ENCODE measurements around the gene CIAPIN1. TPM values are rescaled to one million over a fixed set of nuclear protein-coding genes. Genes with fewer than 3 reads are reported as not detected.

CIAPIN1 gene
- total and polyA plus RNA-seq, 2 of the 8 experiments (the other 6 are each of a cell fraction or from before 2014, with no cell fraction given), result 76.8 to 83.6 TPM

DNA sequence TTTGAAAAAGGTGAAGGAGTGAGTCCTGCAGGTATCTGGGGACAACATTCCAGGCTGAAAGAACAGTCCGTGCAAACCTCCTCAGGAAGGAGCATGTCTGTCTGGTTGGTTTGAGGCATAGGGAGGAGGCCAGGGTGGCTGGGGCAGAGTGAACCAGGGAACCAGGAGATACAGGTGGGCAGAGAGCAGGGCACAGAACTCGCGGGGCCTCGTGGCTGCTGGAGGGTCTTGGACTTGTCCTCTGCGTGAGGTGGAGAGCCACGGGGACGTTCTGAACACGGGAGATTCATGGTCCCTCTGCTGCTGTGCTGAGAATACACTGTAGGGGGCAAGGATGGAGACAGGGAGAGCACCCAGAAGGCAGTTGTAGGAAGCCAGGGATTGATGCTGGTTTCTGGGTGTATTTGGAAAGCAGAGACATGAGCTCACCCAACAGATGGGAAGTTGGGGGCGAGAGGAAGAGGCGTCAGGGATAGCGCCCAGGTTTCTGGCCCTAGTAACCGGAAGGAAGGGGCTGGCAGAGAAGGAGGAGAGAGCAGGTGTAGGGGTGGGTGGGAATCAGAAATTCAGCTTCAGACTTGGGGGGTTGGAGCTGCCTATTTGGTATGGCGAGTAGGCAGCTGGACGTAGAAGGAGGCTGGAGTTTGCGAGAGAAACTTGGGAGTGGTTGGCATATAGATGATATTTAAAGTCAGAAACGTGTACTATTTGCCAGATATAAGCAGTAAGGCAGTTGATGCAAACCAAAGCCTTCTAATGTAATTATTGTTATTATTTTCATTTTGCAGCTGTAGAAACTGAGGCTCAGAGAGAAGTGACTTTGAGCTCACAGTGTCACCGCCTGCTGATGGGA is 43.0 kb downstream of the CIAPIN1 start, which contains the start of gene CCL17:
TSS of gene CCL17 (plus strand) at position 803 of the 853 bp plus-strand sequence. CDS start 9,166 bp downstream, outside the sequence.
- no peaks in the 10 kb centered on the region for H3K79me1 ChIP-seq (ENCODE audit: low read depth, low read length)
- no peak within 1 kb of the TSS for H2AK5ac ChIP-seq (ENCODE audit: low read depth, low read length)
- H3K4me1 ChIP-seq (replicated peaks in 1 of 4; ENCODE audit: control insufficient read depth in 3 of 4, insufficient read depth in 4 of 4, low read length in 3 of 4), result no peaks in the 10 kb centered on the region
- no peak within 1 kb of the TSS for H2BK20ac ChIP-seq (ENCODE audit: low read length)
- H4K8ac ChIP-seq (ENCODE audit: extremely low read depth, insufficient read depth, low read length), result no peak within 1 kb of the TSS
- no peak for TF ChIP-seq SP1 (IDR thresholded peaks at IDR 0.05; ENCODE audit: low read depth, low read length)
- TF ChIP-seq RBBP5 (IDR thresholded peaks at IDR 0.05; ENCODE audit: borderline replicate concordance, low read depth, low read length), result no peak
- H2BK120ac ChIP-seq (replicated peaks; ENCODE audit: low read depth, low read length), result no peak within 1 kb of the TSS
- no peak for DNase-seq (ENCODE audit: low read depth in 1 of 2, low spot score in 2 of 2)
- no peaks in the 10 kb centered on the region for H3K27me3 ChIP-seq (replicated peaks in 1 of 4; ENCODE audit: control insufficient read depth in 3 of 4, extremely low read depth in 1 of 4, insufficient read depth in 3 of 4, low read length in 3 of 4)
- 89% methylated on average over 17 of the region's 17 CpGs; no CpG with 5 or more reads in 1 of the 2 experiments for WGBS, 2 experiments (ENCODE audit: extremely low coverage in 1 of 2, insufficient coverage in 1 of 2, insufficient read length in 1 of 2, insufficient replicate concordance in 2 of 2, low coverage in 1 of 2, low lambda C conversion rate in 2 of 2, missing lambda C conversion rate in 1 of 2)
- H2BK15ac ChIP-seq (ENCODE audit: low read length), result no peak within 1 kb of the TSS
- CTCF ChIA-PET (ENCODE audit: partially characterized antibody), result interaction anchor here (0.6 to 4.3 kb wide), 10 partner anchors 9 to 328 kb away, joined by 3 to 39 read pairs (median 3); partner anchors contain the start of gene ARL2BP
- H2BK12ac ChIP-seq (ENCODE audit: low read depth, low read length), result no peak within 1 kb of the TSS
- H4K91ac ChIP-seq (replicated peaks; ENCODE audit: insufficient read length, low read length), result no peak within 1 kb of the TSS
- H3K9ac ChIP-seq (replicated peaks in 1 of 4; ENCODE audit: extremely low read depth in 1 of 4, low read depth in 3 of 4, low read length in 3 of 4), result no peak within 1 kb of the TSS
- H2BK5ac ChIP-seq (ENCODE audit: low read depth, low read length), result no peak within 1 kb of the TSS
- H3K4me3 ChIP-seq (ENCODE audit: extremely low read depth in 1 of 4, insufficient read depth in 2 of 4, low read depth in 3 of 4, low read length in 4 of 4), result no peak within 1 kb of the TSS
- POLR2A ChIA-PET (ENCODE audit: partially characterized antibody), result interaction anchor here (1.8 kb wide), 1 partner anchor 13 kb away, joined by 10 read pairs; no protein-coding TSS in a partner anchor
- H3K4me2 ChIP-seq (ENCODE audit: insufficient read depth in 1 of 2, low read depth in 2 of 2, low read length in 2 of 2), result no peak within 1 kb of the TSS
- H3K18ac ChIP-seq (ENCODE audit: extremely low read depth, low read length), result no peak within 1 kb of the TSS
- no peak within 1 kb of the TSS for H4K5ac ChIP-seq (ENCODE audit: insufficient read length, low read depth, low read length)
- H3K23ac ChIP-seq (ENCODE audit: insufficient read length), result no peak within 1 kb of the TSS
- no peak within 1 kb of the TSS for H3K56ac ChIP-seq (replicated peaks; ENCODE audit: insufficient read length, low read depth, low read length)
- H3K23me2 ChIP-seq (ENCODE audit: low read depth, low read length), result peaks cover 9% of the 10 kb centered on the region; the same call in 1 of the 2 replicates
- no peak for FAIRE-seq
- H3K4ac ChIP-seq (replicated peaks; ENCODE audit: insufficient read length, low read depth, low read length), result no peak within 1 kb of the TSS
- H3K36me3 ChIP-seq (ENCODE audit: control insufficient read depth in 2 of 4, insufficient read depth in 4 of 4, low read length in 3 of 4), result no peaks in the 10 kb centered on the region
- H3K9me3 ChIP-seq (ENCODE audit: insufficient read depth in 2 of 2, low read depth in 1 of 2, low read length in 1 of 2), result no peaks in the 10 kb centered on the region; a peak in 1 of 4 replicates
- H4K20me1 ChIP-seq (replicated peaks in 1 of 2; ENCODE audit: control insufficient read depth in 1 of 2, insufficient read depth in 2 of 2, low read length in 2 of 2), result peaks cover 0 to 4% of the 10 kb centered on the region in 2 experiments
- H2AFZ ChIP-seq (ENCODE audit: low read length), result no peak within 1 kb of the TSS
- H3K14ac ChIP-seq (ENCODE audit: insufficient read length), result no peak within 1 kb of the TSS
- H3K79me2 ChIP-seq (ENCODE audit: control insufficient read depth in 1 of 2, insufficient read depth in 2 of 2, low read length in 2 of 2), result no peaks in the 10 kb centered on the region
- no peak within 1 kb of the TSS for H3K27ac ChIP-seq (ENCODE audit: low read depth, low read length)

All from H1 (cell line).